Posterior vena cava (tissue), 2 donors: Measurements from ENCODE around the gene ZNFX1. TPM values are rescaled to one million over a fixed set of nuclear protein-coding genes. Genes with fewer than 3 reads are reported as not detected.
"Not testable (repeated sequence)": the region's sequence is repeated elsewhere in the genome, so short reads cannot be mapped to it uniquely, and the experiment has no call there.

Experiments
- DNase-seq: peaks from one replicate; pipeline ENCODE4 v3.0.0-alpha.2; 2020; ENCODE audit warnings: low spot score
- intact Hi-C, 2 donors: fragments of 100-400 bp; cut with DNase I; formaldehyde crosslinking; loops; one replicate each; pipeline versions ENCODE4 v1.14.1 to v1.14.2; 2022 to 2023
- total RNA-seq, 2 donors: library from RNA; stranded (reverse); fragmentation: NEBNext Ultra II Directional; extraction: Animal tissue kit (Norgen Biotek cat#: 25700); gene quantifications; one replicate each; pipeline ENCODE4 v1.2.1, GENCODE V29; 2021
- donor health status: DM: yes; HTN: yes; CAD: no.
- donor health status: DM: yes; HTN: yes; CAD: no.

ZNFX1 gene
- total RNA-seq, 2 donors from 2014 or later, result 40.0 to 52.6 TPM

DNA sequence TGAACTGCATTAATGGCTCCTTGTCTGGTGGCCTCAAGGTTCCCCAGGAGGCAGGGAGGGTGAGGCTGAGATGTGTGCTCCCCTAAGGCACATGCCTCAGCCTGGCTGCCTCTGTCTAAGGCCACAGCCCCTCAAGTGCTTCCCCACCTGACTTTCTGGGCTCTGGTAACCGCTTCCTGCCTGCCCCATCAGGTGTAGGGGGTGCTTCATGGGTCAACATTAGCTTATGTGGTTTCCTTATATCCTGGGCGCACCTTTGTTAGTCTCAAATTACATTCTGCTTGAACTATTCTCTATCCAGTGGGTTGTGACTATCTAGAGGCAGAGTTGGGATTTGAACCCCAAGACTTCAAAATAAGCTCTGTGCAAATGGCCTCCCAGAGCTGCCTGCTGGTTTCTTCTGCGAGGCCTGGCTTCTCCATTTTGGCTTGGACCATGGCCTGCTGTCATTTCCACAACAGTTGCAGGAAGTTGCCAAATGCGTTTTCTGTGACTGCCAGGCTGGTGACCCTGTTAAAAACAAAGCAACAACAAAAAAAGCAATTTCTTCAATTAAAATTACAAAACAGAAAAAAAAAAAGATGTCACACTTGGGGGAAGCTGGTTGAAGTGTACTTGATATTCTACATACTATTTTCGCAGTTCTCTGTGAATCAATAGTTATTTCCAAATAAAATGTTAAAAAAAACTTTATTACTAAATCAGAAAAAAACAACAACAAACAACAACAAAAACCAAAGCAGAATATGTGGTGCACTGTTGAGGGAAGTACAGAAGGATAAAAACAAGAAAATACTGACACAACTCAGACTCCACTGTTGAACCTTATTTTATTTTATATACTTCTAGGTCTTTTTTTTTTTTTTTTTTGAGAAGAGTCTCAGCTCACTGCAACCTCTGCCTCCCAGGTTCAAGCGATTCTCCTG is 20.0 kb upstream of the ZNFX1 start:
- DNase-seq, result no peak
- intact Hi-C loops, result no loop called here

DNA sequence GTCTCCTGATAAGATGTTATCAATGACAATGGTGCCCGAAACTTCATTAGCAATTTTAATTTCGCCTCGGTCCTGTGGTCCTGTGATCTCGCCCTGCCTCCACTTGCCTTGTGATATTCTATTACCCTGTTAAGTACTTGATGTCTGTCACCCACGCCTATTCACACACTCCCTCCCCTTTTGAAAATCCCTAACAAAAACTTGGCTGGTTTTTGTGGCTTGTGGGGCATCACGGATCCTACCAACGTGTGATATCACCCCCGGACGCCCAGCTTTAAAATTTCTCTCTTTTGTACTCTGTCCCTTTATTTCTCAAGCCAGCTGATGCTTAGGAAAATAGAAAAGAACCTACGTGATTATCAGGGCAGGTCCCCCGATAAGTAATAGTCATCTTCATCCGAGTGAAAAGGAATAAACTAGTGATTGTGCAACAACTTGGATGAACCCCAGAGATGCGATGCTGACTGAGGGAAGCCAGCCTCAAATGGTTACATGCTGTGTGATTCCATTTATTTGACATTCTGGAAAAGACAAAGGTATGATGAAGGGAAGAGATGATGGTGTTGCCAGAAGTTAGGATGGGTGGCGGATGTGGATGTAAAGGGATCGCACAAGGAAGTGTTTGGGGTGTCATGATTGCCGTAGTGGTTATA is 16.3 kb upstream of the ZNFX1 start:
- DNase-seq, intact Hi-C loops: not testable (repeated sequence)

DNA sequence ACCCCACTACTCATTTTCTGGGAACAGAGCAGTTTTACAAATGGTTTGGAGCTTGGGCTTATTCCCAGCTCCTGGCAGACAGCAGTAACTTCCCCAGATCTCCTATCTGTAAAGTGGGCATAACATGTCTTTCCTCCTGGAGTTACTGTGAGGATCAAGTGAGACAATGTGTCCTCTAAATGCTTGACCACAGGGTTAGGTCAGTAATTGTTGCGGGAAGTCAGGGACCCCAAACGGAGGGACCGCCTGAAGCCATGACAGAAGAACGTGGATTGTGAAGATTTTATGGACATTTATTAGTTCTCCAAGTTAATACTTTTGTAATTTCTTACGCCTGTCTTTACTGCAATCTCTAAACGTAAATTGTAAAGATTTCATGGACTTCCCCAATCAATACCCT is 15.3 kb upstream of the ZNFX1 start:
- intact Hi-C loops, result no loop called here
- no peak for DNase-seq

DNA sequence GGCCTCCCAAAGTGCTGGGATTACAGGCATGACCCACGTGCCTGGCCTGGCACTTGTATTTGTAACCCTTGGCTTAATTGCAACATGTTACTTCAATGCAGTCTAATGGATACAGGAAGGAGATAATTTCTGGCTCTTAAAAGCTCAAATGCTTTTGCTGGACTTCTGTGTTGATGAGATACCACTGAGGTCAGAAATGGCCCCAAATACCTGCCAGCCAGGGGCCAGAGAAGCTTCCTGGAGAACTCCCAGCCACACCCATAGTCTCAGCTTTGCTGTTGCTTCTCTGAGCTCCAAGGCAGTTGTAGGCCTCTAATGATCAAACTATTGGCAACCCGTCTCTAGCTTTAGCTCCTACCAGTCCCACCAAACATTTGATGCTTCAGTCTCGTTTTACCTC is 14.2 kb upstream of the ZNFX1 start:
- no peak for DNase-seq
- intact Hi-C loops, result no loop called here

DNA sequence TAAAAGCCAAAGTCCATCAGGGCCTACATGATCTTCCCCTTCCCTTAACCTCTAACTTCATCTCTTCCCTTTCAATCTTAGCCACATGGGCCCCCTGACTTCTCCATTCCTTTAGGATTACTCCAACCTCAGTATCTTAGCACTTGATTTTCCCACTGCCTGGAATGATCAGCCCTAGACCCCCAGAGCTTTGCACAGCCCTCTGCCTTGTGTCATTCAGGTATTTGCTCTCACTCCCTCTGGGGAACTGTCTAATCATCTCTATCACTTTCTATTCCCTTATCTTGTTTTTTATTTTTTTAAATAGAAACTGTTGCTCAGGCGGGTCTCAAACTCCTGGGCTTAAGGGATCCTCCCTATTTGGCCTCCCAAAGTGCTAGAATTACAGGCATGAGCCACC is 13.3 kb upstream of the ZNFX1 start:
- no peak for DNase-seq

DNA sequence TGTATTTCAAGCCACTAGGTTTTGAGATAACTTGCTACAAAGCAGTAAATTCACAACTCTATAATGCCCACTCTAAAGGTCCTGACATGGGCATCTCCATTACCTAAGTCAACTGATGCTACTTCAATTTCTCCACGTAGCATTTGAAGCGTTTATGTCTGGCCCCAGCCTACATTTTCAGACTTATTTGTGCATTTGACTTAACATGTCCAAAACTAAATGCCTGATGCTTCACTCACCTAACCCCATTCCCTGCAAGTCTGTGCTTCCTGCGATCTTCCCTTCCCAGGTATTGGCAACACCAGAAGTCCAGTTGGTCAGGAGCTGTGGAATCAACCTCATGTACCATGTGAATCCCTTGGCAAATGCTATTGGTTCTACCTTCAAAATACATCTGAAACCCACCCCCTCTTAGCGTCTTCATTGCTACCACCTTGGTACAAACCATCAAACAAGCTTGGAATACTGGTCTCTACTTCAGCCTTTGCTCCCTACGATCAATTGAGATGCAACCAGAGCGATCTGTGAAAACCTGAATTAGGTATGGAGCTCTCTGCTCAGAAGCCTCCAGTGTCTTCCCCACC is 12.8 kb upstream of the ZNFX1 start:
- DNase-seq, result no peak
- intact Hi-C loops, result no loop called here

More for the DNA sequence above, 13.3 kb upstream of the ZNFX1 start:
- intact Hi-C loops, result no loop called here

DNA sequence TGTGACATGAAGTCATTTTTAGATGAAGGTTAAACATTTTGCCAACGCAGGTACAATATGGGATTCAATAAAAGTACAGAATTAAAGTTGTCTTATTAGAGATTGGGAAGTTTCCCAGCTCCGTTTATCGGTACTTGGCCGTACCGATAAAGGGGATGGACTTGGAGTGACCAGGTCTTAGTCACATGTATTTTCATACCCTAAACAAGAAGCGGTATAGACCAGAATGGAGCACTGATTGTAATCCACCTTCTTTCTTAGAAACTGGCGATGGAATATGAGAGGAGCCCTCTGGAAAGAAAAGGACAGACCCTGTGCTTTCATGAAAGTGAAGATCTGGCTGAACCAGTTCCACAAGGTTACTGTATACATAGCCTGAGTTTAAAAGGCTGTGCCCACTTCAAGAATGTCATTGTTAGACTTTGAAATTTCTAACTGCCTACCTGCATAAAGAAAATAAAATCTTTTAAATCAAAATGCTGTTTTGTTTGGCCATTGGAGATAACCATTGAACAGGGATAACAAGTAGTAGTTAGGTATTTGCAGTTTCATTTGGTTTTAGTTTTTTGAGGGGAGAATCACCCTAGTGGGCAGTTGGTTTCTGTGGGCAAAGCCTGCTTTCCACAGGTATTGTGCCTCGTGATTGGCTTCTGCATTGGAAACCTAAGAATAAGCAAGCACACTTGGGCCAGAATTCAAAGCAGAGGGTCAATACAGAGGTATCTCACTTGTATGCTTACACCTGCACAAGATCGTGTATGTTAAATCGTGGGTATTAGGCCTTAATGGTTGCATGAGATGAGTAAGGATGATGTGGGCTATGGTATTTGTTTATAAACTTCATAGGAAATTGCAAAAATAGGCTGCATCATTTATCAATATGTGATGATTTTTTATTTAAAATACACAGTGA is 11.2 kb upstream of the ZNFX1 start:
- no peak for DNase-seq
- intact Hi-C loops, result no loop called here

DNA sequence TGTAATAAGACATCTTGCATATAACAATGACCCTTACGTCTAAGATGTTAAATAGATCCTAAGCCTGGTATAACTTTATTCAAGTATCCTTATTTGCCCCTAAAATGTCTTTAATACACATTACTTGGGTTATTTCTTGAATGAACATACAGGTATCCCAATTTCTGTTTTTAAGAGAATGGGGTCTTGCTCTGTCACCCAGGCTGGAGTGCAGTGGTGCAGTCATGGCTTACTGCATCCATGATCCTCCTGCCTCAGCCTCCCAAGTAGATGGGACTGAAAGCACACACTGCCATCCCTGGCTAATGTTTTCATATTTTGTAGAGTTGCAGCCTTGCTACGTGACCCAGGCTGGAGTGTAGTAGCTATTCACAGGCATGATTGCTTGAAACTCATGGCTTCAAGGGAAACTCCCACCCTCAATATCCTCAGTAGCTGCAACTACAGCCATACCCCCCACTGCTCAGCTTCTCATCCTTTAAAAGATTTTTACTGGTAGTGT is 10.4 kb upstream of the ZNFX1 start:
- DNase-seq, result no peak
- intact Hi-C loops, result no loop called here

DNA sequence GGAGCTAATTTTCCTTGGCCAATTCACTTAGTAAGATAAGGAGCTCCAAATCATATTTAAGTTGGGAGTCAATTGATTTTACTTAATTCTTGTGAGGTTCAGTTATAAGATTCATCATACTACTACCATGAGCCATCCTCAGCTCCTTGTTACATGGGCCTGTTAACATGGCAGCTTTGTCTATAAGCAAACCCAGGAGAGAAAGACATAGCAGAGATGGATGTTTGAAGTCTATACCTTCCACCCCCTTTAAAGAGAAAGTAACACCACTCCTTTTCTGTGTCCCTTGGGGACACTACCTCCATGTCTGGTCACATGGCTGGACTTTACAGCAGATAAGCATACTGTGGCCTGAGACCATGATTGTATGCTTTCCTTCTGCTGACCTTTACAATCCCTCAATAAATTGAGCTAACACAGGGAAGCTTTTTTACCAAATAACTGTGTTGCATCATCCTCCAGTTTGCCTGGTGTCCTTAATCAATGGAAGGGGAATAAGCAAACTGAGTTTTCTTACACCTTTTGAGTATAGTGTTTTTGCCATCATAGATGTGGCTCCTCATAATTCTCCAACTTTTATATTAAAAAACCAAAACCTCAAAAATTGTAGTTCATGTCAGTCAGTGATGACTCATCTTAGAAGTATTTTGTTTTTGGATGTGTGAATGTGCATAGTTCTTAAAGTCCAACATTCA is 9.8 kb upstream of the ZNFX1 start:
- intact Hi-C loops, result no loop called here

DNA sequence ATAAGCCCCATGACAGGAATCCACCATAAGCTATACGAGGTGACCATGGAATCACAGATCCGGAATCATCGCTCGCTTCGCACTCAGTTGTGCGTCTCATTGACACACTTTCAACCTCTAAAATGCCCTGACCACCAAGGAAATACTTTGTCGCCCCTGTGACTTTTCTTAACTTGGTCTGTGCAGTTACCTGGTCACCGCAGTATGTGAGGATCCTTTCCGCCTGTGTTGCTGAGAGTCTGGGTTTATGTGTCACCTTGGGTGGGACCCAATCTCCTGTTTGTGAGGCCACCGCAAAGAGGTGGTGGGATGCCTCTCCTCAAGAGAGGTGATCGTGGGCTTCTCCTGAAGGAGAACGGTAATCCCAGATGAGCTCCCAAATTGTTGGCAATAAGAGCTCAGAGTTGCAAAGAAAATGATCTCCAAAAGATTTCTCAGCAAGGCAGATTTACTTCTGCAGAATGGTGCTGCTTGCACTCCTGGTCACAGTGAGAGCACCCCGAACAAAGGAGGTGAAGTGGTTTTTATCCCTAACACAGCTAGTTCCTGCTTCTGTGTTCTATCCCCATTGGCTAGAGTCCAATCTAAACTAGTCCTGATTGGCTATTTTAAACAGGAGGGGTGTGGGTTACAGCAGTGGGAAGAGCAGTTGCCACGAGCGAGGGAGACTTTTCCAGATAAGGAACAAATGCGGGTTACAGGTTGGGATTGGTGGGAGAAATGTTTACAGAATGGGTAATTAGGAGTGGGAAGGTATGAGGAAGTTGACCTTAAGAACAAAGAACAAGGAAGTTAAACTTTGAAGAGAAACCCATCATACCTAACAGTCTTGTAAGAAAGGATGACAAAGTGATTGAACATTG is 9.1 kb upstream of the ZNFX1 start:
- no peak for DNase-seq
- intact Hi-C loops, result no loop called here

More for the DNA sequence above, 9.8 kb upstream of the ZNFX1 start:
- no peak for DNase-seq

DNA sequence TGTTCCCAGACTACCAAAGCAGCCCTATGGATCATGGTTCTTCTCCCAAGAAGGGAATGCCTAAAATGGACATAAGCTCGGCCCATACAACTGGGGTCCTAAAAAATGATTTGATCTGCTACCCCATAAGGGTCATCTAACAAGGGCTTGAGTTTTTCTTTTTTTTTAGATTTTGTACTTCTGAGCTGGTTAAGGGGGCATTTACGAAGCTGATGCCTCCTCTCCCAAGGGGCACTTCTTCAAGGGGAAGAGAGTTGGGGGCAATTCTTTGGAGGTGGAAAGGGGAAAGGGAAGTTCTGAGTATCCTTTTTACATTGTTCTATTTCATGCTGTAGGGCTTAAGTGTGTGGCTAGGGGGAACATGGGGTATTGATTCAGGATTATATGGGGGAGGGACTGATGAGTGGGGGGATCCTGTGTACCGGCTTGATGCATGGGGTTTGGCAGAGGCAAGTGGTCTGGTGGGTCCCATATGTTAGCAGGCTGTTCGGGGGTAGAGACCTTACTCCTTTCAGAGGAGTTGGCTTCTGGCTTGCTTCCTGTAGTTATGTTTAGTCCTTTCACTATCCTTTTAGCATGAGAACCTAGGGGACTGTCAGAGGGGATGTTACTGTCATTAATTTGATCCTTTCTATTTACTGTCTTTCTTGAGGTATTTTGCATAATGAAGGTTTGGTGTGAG is 8.1 kb upstream of the ZNFX1 start:
- intact Hi-C loops, result no loop called here
- no peak for DNase-seq

DNA sequence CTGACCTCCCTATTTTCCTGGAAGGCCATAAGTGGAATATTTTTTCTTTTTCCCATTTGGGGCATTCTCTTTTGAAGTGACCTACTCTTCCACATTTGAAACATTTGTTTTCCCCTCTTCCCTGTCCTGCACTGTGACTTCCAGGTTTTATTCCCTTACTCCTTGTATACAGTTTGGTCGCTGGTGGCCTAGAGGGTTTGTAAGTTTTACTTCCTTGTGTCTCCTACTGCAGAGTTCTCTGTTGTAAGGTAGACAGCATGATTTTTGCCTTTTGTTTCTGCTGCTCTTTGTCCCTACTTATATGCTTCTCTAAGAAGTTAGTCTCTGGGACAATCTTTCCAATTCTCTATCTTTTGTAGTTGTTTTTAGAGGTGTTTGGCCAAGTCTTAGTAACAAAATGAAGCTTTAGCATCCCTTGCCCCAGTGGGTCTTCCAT is 7.4 kb upstream of the ZNFX1 start:
- intact Hi-C loops, result no loop called here
- no peak for DNase-seq

DNA sequence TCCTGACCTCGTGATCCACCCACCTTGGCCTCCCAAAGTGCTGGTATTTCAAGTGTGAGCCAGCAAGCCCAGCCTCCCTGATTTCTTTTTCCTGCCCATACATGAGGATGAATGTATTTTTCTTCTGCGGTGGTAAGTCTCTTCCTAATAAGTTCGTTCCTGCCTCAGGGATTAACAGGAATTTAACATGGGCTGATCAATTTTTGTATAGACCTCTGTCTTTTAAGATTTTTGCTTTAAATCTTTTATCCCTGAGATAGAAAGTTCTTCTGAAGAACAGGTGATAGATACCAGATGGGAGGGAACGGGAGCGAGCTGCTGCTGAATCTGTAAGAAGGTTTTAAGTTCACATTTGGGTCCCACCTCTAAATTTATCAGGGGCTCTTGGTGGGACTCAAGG is 7.0 kb upstream of the ZNFX1 start:
- DNase-seq, result no peak
- intact Hi-C loops, result no loop called here

DNA sequence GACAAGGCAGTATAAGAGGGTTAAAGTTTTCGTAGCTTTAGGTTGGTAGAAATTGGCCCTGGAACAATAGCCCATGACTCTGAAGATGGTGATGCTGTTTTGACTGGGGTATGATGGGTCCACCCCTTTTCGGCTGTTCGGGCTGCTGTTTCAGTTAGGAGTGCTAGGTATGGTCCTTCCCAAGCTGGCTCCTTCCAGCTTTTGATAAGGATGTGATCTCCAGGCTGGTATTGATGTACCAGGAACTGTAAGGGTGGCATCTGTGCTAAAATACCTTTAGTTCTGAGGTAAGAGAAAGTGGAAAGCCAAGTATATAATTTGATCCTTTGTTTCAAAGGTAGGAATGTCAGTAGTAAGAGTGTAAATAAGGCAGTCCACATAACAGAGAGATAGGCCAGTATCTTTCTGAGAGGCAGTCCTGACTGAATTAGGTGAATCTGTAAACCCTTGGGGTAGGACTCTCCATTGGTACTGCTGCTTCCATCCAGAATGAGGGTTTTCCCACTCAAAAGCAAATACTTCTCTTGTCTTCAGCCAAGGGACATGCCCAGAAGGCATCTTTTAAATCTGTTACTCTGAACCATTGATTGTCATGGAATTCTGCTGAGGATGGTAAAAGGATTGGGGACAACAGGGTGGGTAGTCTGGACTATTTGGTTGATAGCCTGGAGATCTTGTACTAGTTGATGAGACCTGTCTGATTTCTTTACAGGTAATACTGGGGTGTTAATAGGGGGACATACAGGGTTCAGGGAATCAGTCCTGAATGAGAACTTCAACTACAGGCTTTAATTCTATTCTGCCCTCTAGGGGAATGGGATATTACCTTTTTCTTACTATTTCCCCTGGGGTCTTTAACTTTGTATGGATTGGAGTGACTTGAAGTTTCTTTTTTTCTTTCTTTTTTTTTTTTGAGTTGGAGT is 6.1 kb upstream of the ZNFX1 start:
- intact Hi-C loops, result no loop called here

DNA sequence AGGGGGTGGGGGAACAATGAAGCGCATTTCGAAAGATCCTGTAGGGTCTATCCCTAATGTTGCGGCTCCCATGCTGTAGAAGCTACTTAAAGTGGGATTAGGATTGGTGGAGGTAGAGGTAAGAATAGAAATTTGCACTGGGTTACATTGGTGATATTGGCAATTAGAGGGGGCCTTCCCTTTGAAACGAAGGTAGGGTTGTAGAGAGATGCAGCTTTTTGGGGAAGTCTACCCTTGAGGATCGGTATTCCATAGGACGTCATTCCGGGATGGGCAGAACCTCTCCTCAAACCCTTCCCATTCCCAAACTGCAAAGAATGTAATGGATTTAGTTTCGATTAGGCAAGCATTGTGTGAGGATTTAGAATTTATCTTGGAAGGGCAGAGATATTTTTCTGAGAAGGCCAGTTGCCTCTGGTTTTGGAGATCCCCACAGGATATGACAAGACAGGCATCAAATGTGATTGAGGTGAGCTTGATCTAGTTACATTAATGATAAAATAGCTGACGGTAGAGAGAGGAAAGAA is 5.4 kb upstream of the ZNFX1 start:
- intact Hi-C loops, result no loop called here
- DNase-seq, result no peak

More for the DNA sequence above, 6.1 kb upstream of the ZNFX1 start:
- no peak for DNase-seq
